ENCODE measurements around the gene PLCB3. TPM values are rescaled to one million over a fixed set of nuclear protein-coding genes. Genes with fewer than 3 reads are reported as not detected.

Gene PLCB3
- total RNA-seq, 4 donors from 2014 or later, result 196 to 453 (median 359) TPM

- DNase-seq, result peak in 2 of 3 donors; percentile 50 to 77
- peaks cover 0 to 44% (median 0%) of the 10 kb centered on the region in 3 donors for H3K36me3 ChIP-seq
These were observed 65.5 kb downstream of the PLCB3 start for GRCh38 chr11:64316672-64317324.

GRCh38 chr11:64317325-64317960 is 66.1 kb downstream of the PLCB3 start, which contains the start of gene TRMT112:
Gene TRMT112, minus strand, starts transcription at chr11:64317559. Its CDS starts 33 bp downstream, at chr11:64317526.
- TF ChIP-seq, protein P1, sequence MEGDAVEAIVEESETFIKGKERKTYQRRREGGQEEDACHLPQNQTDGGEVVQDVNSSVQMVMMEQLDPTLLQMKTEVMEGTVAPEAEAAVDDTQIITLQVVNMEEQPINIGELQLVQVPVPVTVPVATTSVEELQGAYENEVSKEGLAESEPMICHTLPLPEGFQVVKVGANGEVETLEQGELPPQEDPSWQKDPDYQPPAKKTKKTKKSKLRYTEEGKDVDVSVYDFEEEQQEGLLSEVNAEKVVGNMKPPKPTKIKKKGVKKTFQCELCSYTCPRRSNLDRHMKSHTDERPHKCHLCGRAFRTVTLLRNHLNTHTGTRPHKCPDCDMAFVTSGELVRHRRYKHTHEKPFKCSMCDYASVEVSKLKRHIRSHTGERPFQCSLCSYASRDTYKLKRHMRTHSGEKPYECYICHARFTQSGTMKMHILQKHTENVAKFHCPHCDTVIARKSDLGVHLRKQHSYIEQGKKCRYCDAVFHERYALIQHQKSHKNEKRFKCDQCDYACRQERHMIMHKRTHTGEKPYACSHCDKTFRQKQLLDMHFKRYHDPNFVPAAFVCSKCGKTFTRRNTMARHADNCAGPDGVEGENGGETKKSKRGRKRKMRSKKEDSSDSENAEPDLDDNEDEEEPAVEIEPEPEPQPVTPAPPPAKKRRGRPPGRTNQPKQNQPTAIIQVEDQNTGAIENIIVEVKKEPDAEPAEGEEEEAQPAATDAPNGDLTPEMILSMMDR (IDR thresholded peaks at IDR 0.05), result no peak
- TF ChIP-seq POLR2A (IDR thresholded peaks at IDR 0.05), result peak; percentile 65 to 70
- Histone ChIP-seq H3K27ac (peak within 1 kb of the TSS; percentile 94 to 99 (median 96)), H3K4me1 (peaks cover 0 to 78% (median 4%) of the 10 kb centered on the region in 4 donors), H3K27me3 (no peaks in the 10 kb centered on the region), H3K36me3 (peaks cover 0 to 42% (median 0%) of the 10 kb centered on the region in 3 donors), H3K9me3 (no peaks in the 10 kb centered on the region), H3K4me3 (peak within 1 kb of the TSS; percentile 60 to 88 (median 74))
- peak; percentile 94 to 99 (median 99) for DNase-seq

More at GRCh38 chr11:64316672-64317324, 65.5 kb downstream of the PLCB3 start:
- Histone ChIP-seq H3K27me3 (no peaks in the 10 kb centered on the region), H3K27ac (peak overlapping the region; percentile 94 to 99 (median 96)), H3K4me3 (peak overlapping the region; percentile 60 to 88 (median 74)), H3K9me3 (no peaks in the 10 kb centered on the region), H3K4me1 (peaks cover 0 to 77% (median 4%) of the 10 kb centered on the region in 4 donors)
- TF ChIP-seq POLR2A (IDR thresholded peaks at IDR 0.05), result no peak
- TF ChIP-seq, protein P1 (IDR thresholded peaks at IDR 0.05), result peak in 4 of 6 experiments; percentile 18 to 38 (median 28)

GRCh38 chr11:64317961-64318765 is 66.8 kb downstream of the PLCB3 start, which contains the start of gene PRDX5:
Gene PRDX5, plus strand, starts transcription at chr11:64318121. Its CDS starts 95 bp downstream, at chr11:64318216.
- TF ChIP-seq, protein P1 (IDR thresholded peaks at IDR 0.05), result peak; percentile 43 to 89 (median 67)
- TF ChIP-seq POLR2A (IDR thresholded peaks at IDR 0.05), result peak; percentile 90 to 93
- H3K4me3 ChIP-seq, result peak within 1 kb of the TSS; percentile 60 to 88 (median 74)
- H3K4me1 ChIP-seq, result peaks cover 0 to 73% (median 4%) of the 10 kb centered on the region in 4 donors
- H3K9me3 ChIP-seq, result no peaks in the 10 kb centered on the region
- peak within 1 kb of the TSS; percentile 94 to 99 (median 96) for H3K27ac ChIP-seq
- peaks cover 0 to 41% (median 0%) of the 10 kb centered on the region in 3 donors for H3K36me3 ChIP-seq
- no peaks in the 10 kb centered on the region for H3K27me3 ChIP-seq
- DNase-seq, result peak; percentile 91 to 98 (median 97)

Small RNA genes lying within 50 kb of the gene (small RNA-seq; reads per million reads assigned to genes)
- gene RF00019, result 0 reads per million in 2 donors

Other genes starting within 250 kb of the PLCB3 start
- gene FLRT1, start 215.6 kb upstream of the PLCB3 start, total RNA-seq, result under 1 TPM in 1 of 4 donors, not detected in 3; 0.27 TPM
- 10 to 100 TPM; 17.1 to 30.0 (median 29.3) TPM for gene MACROD1, start 85.4 kb upstream of the PLCB3 start, total RNA-seq
- 100 to 1,000 TPM in 1 of 4 donors, 10 to 100 TPM in 3; 50.3 to 106 (median 67.0) TPM for gene STIP1, start 65.4 kb upstream of the PLCB3 start, total RNA-seq
- 10 to 100 TPM; 15.1 to 94.1 (median 23.2) TPM for gene FERMT3, start 44.8 kb upstream of the PLCB3 start, total RNA-seq
- 10 to 100 TPM; 82.5 to 90.2 (median 87.4) TPM for gene TRPT1, start 25.3 kb upstream of the PLCB3 start, total RNA-seq
- 100 to 1,000 TPM; 145 to 190 (median 156) TPM for gene NUDT22, start 25.3 kb upstream of the PLCB3 start, total RNA-seq
- gene DNAJC4, start 21.0 kb upstream of the PLCB3 start, total RNA-seq, result 10 to 100 TPM; 42.9 to 95.0 (median 80.3) TPM
- gene VEGFB, start 16.9 kb upstream of the PLCB3 start, total RNA-seq, result 10 to 100 TPM; 21.7 to 66.8 (median 42.5) TPM
- 100 to 1,000 TPM in 1 of 4 donors, 10 to 100 TPM in 3; 46.2 to 101 (median 94.0) TPM for gene FKBP2, start 10.4 kb upstream of the PLCB3 start, total RNA-seq
- 100 to 1,000 TPM in 1 of 4 donors, 10 to 100 TPM in 3; 78.7 to 101 (median 99.0) TPM for gene PPP1R14B, start 4.6 kb upstream of the PLCB3 start, total RNA-seq
- 10 to 100 TPM; 57.4 to 91.8 (median 63.7) TPM for gene BAD, start 33.1 kb downstream of the PLCB3 start, total RNA-seq
- gene GPR137, start 34.3 kb downstream of the PLCB3 start, total RNA-seq, result 10 to 100 TPM in 3 of 4 donors, 1 to 10 TPM in 1; 5.8 to 49.7 (median 26.3) TPM
- not detected for gene KCNK4, start 39.8 kb downstream of the PLCB3 start, total RNA-seq
- 1 to 10 TPM in 1 of 4 donors, not detected in 3; 9.9 TPM for gene CATSPERZ, start 48.8 kb downstream of the PLCB3 start, total RNA-seq
- 100 to 1,000 TPM; 151 to 460 (median 341) TPM for gene ESRRA, start 54.0 kb downstream of the PLCB3 start, total RNA-seq
- 100 to 1,000 TPM in 1 of 4 donors, 10 to 100 TPM in 3; 55.3 to 163 (median 63.1) TPM for gene TRMT112, start 66.0 kb downstream of the PLCB3 start, total RNA-seq
- gene PRDX5, start 66.6 kb downstream of the PLCB3 start, total RNA-seq, result 100 to 1,000 TPM; 202 to 345 (median 268) TPM
- gene CCDC88B, start 88.7 kb downstream of the PLCB3 start, total RNA-seq, result 10 to 100 TPM; 31.7 to 99.0 (median 43.9) TPM
- 10 to 100 TPM; 27.8 to 95.7 (median 40.1) TPM for gene RPS6KA4, start 107.6 kb downstream of the PLCB3 start, total RNA-seq

All from Peyer's patch (tissue), 4 donors.